ENCODE measurements around the gene LYST.

DNA sequence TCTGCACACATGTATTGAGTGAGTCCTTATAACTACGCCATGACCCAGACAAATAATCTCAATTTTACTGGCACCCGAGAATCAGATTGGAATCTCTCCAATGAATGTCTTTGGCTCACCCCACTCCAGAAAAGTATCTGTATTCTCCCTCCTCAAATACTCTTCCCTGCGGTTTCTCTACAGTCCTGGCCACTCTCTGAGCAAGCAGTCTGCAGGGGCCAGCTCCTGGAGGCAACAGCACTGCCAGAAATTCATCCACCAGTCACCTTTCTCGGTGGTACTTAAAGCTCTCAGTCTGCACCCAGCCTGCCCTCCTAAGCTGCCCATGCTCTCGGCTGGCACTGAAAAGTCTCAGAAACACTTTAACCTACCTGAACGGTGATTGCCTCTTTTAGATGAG, 16.1 kb upstream of the LYST start:
- TF ChIP-seq, protein P1, sequence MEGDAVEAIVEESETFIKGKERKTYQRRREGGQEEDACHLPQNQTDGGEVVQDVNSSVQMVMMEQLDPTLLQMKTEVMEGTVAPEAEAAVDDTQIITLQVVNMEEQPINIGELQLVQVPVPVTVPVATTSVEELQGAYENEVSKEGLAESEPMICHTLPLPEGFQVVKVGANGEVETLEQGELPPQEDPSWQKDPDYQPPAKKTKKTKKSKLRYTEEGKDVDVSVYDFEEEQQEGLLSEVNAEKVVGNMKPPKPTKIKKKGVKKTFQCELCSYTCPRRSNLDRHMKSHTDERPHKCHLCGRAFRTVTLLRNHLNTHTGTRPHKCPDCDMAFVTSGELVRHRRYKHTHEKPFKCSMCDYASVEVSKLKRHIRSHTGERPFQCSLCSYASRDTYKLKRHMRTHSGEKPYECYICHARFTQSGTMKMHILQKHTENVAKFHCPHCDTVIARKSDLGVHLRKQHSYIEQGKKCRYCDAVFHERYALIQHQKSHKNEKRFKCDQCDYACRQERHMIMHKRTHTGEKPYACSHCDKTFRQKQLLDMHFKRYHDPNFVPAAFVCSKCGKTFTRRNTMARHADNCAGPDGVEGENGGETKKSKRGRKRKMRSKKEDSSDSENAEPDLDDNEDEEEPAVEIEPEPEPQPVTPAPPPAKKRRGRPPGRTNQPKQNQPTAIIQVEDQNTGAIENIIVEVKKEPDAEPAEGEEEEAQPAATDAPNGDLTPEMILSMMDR (IDR thresholded peaks at IDR 0.05; ENCODE audit: insufficient read depth, low read length, poor library complexity, severe bottlenecking) = no peak
- no peak for TF ChIP-seq EZH2phosphoT487 (conservative IDR thresholded peaks at IDR 0.05; ENCODE audit: low read length)
